ENCODE data around the gene CFAP119. TPM values are rescaled to one million over a fixed set of nuclear protein-coding genes. Genes with fewer than 3 reads are reported as not detected.

Gene CFAP119
- total and polyA plus RNA-seq, 9 of the 15 experiments (the other 6 are each of a cell fraction or from before 2014, with no cell fraction given) = 5.5 to 33.7 (median 9.6) TPM

DNA sequence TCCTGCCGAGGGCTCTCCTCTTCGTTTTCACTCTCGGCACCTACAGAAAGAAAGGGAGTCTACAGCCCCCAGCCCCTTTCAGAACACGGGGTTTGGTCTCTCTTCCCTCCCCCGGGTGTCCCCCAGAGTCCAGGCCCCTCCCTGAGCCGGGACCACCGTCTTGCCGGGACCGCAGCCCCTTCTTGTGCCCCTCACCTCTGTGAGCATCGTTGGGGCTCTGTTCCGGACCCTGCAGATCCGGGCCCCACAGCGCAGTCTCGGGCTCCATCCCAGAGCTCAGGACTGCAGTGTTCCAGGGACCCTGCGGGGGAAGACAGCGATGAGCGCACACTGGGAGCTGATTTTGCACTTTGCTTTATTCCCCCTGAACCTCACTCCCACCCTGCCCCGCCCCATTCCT lies 22.4 kb upstream of the CFAP119 start:
- in situ Hi-C loops (cut with MboI) = no loop called here
- DNase-seq (ENCODE audit: extremely low read depth in 1 of 4, low spot score in 3 of 4) = no peak
- H3K9ac ChIP-seq (ENCODE audit: insufficient read depth in 1 of 2, low read depth in 2 of 2, low read length in 2 of 2) = no peak overlapping the region
- no peak overlapping the region for H3K4me2 ChIP-seq (ENCODE audit: insufficient read depth, low read length)
- H3K79me2 ChIP-seq (ENCODE audit: control insufficient read depth, insufficient read depth, low read length) = peaks cover 28% of the 10 kb centered on the region
- no peak for FAIRE-seq
- WGBS (ENCODE audit: insufficient coverage, low coverage, missing lambda C conversion rate) = 88% methylated on average over 7 of the region's 18 CpGs
- H3K36me3 ChIP-seq (ENCODE audit: control insufficient read depth, insufficient read depth, low read length) = peaks cover 50% of the 10 kb centered on the region; the same call in 1 of the 3 replicates
- no peak overlapping the region for H3K27ac ChIP-seq (ENCODE audit: extremely low read depth, low read depth, low read length)
- H3K9me1 ChIP-seq (ENCODE audit: control insufficient read depth, insufficient read depth, low read length) = no peaks in the 10 kb centered on the region
- no peaks in the 10 kb centered on the region for H3K9me3 ChIP-seq (replicated peaks; ENCODE audit: control insufficient read depth, insufficient read depth, low read depth, low read length)
- ATAC-seq = no peak
- peaks cover 14 to 38% of the 10 kb centered on the region in 2 experiments; a peak in 4 of 5 replicates for H3K4me1 ChIP-seq (replicated peaks in 1 of 2; ENCODE audit: control insufficient read depth in 2 of 2, insufficient read depth in 2 of 2, low read length in 2 of 2)
- POLR2A ChIA-PET = interaction anchor here (0.6 to 2.0 kb wide), 3 partner anchors 21 to 268 kb away, joined by 3 to 9 read pairs (median 3); partner anchors contain the start of gene PHKG2
- H4K20me1 ChIP-seq (replicated peaks; ENCODE audit: control insufficient read depth, insufficient read depth, low read length) = no peaks in the 10 kb centered on the region
- no peaks in the 10 kb centered on the region for H3K27me3 ChIP-seq (ENCODE audit: control insufficient read depth in 2 of 2, insufficient read depth in 2 of 2, low read length in 2 of 2)
- intact Hi-C loops (cut with micrococcal nuclease) = no loop called here
- no peak overlapping the region for H2AFZ ChIP-seq (ENCODE audit: low read depth, low read length)
- no peak overlapping the region for H3K4me3 ChIP-seq
- no TSS peak for BruUV-seq (replicated peaks)
- CTCF ChIA-PET (ENCODE audit: low intra/inter-chr PET ratio) = no interaction called here
- TF ChIP-seq E4F1 (CRISPR knock-in tag; IDR thresholded peaks at IDR 0.05; ENCODE audit: borderline replicate concordance) = no peak
- TF ChIP-seq IFI16 (CRISPR knock-in tag; IDR thresholded peaks at IDR 0.05) = no peak
- TF ChIP-seq, protein P1, sequence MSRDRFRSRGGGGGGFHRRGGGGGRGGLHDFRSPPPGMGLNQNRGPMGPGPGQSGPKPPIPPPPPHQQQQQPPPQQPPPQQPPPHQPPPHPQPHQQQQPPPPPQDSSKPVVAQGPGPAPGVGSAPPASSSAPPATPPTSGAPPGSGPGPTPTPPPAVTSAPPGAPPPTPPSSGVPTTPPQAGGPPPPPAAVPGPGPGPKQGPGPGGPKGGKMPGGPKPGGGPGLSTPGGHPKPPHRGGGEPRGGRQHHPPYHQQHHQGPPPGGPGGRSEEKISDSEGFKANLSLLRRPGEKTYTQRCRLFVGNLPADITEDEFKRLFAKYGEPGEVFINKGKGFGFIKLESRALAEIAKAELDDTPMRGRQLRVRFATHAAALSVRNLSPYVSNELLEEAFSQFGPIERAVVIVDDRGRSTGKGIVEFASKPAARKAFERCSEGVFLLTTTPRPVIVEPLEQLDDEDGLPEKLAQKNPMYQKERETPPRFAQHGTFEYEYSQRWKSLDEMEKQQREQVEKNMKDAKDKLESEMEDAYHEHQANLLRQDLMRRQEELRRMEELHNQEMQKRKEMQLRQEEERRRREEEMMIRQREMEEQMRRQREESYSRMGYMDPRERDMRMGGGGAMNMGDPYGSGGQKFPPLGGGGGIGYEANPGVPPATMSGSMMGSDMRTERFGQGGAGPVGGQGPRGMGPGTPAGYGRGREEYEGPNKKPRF (IDR thresholded peaks at IDR 0.05; ENCODE audit: low read depth, low read length) = no peak
- TF ChIP-seq PRMT5 (CRISPR knock-in tag; IDR thresholded peaks at IDR 0.05) = no peak
- TF ChIP-seq MEF2A (IDR thresholded peaks at IDR 0.05; ENCODE audit: control insufficient read depth, low read depth, low read length) = no peak
- no peak for TF ChIP-seq MXD1 (CRISPR knock-in tag; IDR thresholded peaks at IDR 0.05; ENCODE audit: borderline replicate concordance, poor library complexity, severe bottlenecking)
- no peak for TF ChIP-seq SOX6 (IDR thresholded peaks at IDR 0.05)
- no peak for TF ChIP-seq PRDM10 (IDR thresholded peaks at IDR 0.05; ENCODE audit: partially characterized antibody)

All from K562 (cell line).